Esophagus mucosa (tissue), 1 donor: ENCODE measurements around the gene MSTO1. TPM values are rescaled to one million over a fixed set of nuclear protein-coding genes. Genes with fewer than 3 reads are reported as not detected.

Source experiments
- total RNA-seq: library from RNA; stranded (reverse); gene quantifications from one replicate; pipeline ENCODE4 v1.2.4, GENCODE V29; 2023
- donor health status: DM: yes; HTN: yes; CAD: no.

The MSTO1 gene
- total RNA-seq, 1 donor from 2014 or later = 16.7 TPM

Other genes with a start within 250 kb of the MSTO1 start
- 25.3 TPM for gene ASH1L, start 47.4 kb upstream of the MSTO1 start, total RNA-seq
- 40.3 TPM for gene YY1AP1, start 78.6 kb downstream of the MSTO1 start, total RNA-seq
- gene DAP3, start 78.9 kb downstream of the MSTO1 start, total RNA-seq = 69.7 TPM
- 25.9 TPM for gene GON4L, start 247.0 kb downstream of the MSTO1 start, total RNA-seq
- 0.76 TPM for gene SYT11, start 249.3 kb downstream of the MSTO1 start, total RNA-seq